Stimulated activated effector memory CD8-positive, alpha-beta T cell treated with anti-CD3 and anti-CD28 coated beads, Interleukin-12 subunit alpha, Interleukin-12 subunit beta, amount 100 ng/mL, for 72 hours (primary cell): ENCODE data around the gene TMED7.
"Not testable (repeated sequence)": the region's sequence is repeated elsewhere in the genome, so short reads cannot be mapped to it uniquely, and the experiment has no call there.

Experiments used
- ATAC-seq: fragments of 150-1000 bp; cut with Tn5 transposase; 2 replicates; pipeline ENCODE4 v1.10.0; 2021
- DNase-seq, 2 donors: peaks; one replicate each; pipeline ENCODE4 v3.0.0; 2021 to 2022; ENCODE audit warnings: low spot score in 2 of 2
- H3K27ac Mint-ChIP-seq: one replicate; pipeline ENCODE4 v1.8.0; 2022; ENCODE audit warnings: mild to moderate bottlenecking, mixed read lengths
- H3K36me3 Mint-ChIP-seq: one replicate; pipeline ENCODE4 v1.8.0; 2022; ENCODE audit warnings: mild to moderate bottlenecking, mixed read lengths
- H3K4me1 Mint-ChIP-seq: one replicate; pipeline ENCODE4 v1.8.0; 2022; ENCODE audit warnings: mixed read lengths
- H3K4me3 Mint-ChIP-seq: one replicate; pipeline ENCODE4 v1.8.0; 2022; ENCODE audit warnings: mild to moderate bottlenecking, mixed read lengths
- H3K9me3 Mint-ChIP-seq: one replicate; pipeline ENCODE4 v1.8.0; 2022; ENCODE audit warnings: mixed read lengths

Gene TMED7

DNA sequence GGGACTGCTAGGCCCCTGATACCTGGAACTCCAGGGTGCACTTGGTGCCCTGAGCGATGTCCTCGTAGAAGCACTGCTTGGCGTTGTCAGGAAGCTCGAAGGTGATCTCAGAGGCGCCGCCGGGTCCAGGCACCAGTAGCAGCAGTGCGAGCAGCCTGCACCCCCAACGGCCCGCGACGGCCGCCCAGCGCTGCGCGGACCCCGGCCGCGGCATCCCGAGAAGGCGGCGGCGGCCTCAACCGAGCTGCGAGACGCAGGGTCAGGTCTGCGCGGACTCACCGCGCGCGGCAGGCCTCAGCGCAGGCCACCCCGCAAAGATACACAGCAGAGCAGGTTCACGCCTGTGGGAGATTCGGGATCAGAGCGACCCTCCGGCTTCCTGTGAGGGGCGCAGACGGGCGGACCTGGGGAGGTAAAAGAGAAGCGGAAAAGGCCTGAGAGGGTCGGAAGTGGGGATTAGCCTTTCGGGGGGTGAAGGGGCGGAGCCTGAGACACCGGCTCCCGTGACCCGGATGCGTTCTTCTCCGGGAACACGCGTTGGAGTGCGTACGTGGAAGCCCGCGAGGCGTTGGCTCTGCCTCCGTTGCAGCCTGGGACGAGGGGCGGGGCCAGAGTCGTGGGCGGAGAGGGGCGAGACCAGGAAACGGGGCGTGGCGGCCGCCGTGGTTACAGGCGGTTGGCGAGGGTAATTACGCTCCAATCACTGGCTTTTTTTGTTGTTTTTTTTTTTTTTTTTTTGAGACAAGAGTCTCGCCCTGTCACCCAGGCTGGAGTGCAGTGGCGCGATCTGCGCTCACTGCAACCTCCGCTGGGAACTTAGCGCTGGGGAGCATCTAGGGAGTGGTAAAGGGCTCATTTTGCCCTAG is at the start of gene TMED7:
TMED7 (minus strand) TSS at position 458 of the 866 bp plus-strand sequence; CDS start at position 214, 244 bp downstream.
- ATAC-seq (peak; percentile 94), DNase-seq (peak; percentile 98 to 100)
- Mint-ChIP-seq H3K4me3 (no peak within 1 kb of the TSS), H3K27ac (no peak within 1 kb of the TSS), H3K9me3 (no peaks in the 10 kb centered on the region), H3K4me1 (peaks cover 24% of the 10 kb centered on the region), H3K36me3 (peaks cover 21% of the 10 kb centered on the region)

DNA sequence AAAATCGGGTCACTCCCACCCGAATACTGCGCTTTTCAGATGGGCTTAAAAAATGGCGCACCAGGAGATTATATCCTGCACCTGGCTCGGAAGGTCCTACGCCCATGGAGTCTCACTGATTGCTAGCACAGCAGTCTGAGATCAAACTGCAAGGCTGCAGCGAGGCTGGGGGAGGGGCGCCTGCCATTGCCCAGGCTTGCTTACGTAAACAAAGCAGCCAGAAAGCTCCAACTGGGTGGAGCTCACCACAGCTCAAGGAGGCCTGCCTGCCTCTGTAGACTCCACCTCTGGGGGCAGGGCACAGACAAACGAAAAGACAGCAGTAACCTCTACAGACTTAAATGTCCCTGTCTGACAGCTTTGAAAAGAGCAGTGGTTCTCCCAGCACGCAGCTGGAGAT is 48.9 kb upstream of the TMED7 start:
- H3K4me3 Mint-ChIP-seq, H3K4me1 Mint-ChIP-seq, H3K27ac Mint-ChIP-seq, H3K36me3 Mint-ChIP-seq, DNase-seq, ATAC-seq, H3K9me3 Mint-ChIP-seq: not testable (repeated sequence)

DNA sequence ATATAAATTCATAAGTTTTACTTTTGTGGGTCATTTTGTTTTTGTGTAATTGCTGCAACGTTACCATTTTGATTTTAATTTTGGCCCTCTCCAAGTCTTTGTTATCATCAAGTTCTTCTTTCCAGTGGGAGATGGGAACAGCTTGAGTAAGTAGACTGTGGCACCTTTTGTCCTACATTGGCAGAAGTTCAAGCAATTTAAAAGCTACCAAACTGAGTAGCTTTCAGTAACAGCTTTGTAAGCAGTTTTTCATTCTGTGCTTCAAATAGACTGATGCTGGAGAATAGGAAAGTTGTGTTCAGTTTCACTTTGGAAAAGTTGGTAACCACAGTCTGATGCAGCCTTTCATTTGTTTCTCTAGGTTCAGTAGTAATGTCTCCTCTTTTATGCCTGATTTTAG is 47.8 kb upstream of the TMED7 start:
- Mint-ChIP-seq H3K9me3 (peaks cover 4% of the 10 kb centered on the region), H3K27ac (no peak overlapping the region), H3K4me3 (no peak overlapping the region), H3K4me1 (no peaks in the 10 kb centered on the region), H3K36me3 (no peaks in the 10 kb centered on the region)
- DNase-seq (no peak), ATAC-seq (no peak)

DNA sequence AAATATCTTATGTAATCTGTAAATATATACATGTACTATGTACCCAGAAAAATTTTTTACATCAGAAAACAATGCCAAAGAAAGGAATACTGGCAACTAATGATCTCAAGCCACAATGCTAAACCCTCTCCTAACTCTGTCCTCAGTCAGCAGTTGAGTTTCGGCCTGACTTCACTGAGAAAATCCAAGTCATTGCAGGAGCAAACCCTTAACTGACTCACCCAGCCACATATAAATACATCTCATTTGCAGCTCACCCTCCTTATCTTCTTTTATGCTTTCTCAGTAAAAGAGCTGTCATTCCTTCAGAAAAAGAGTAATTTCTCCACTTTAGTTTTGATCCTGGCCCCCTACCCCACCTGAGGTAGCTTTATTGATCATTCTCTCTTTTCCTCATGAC is 46.1 kb upstream of the TMED7 start:
- ATAC-seq (no peak), DNase-seq (no peak)
- no peak overlapping the region for H3K27ac Mint-ChIP-seq
- no peaks in the 10 kb centered on the region for H3K36me3 Mint-ChIP-seq
- H3K4me1 Mint-ChIP-seq = no peaks in the 10 kb centered on the region
- H3K4me3 Mint-ChIP-seq = no peak overlapping the region
- peaks cover 10% of the 10 kb centered on the region for H3K9me3 Mint-ChIP-seq

DNA sequence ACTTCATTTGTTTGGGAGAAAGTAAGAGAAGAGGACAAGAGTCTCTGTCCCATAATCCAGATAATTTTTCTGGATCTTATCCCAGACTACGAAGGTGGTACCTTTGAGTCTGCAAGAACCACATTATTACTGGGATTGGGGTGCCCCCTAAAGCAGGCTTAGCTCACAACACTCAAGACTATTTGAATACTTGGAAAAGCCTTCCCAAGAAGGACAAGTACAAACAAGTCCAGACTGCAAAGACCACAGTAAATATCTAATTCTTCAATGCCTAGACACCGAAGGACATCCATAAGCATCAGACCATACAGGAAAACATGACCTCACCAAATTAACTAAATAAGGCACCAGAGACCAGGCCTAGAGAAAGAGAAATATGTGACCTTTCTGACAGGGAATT is 40.2 kb upstream of the TMED7 start:
- peaks cover 16% of the 10 kb centered on the region for H3K9me3 Mint-ChIP-seq
- no peaks in the 10 kb centered on the region for H3K36me3 Mint-ChIP-seq
- no peak overlapping the region for H3K4me3 Mint-ChIP-seq
- DNase-seq (no peak), ATAC-seq (no peak)
- no peaks in the 10 kb centered on the region for H3K4me1 Mint-ChIP-seq
- H3K27ac Mint-ChIP-seq = no peak overlapping the region

DNA sequence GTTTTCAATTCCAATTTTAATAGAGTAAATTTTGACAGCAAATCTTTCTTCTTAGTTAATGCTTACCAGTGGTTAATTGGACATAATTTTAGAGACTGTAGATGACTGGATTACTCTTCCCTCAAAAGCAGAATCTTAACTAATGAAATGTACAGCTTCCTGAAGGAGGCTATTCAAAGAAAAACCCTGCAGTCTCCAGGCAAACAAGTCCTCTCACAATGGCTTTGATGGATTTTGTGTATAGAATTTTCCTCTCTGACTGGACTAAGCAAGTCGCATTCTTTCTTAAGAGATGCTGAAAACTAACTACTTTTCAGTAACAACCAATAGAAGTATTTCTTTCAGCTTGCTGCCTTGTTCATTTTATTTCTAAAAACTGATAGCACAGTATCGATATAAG is 35.7 kb upstream of the TMED7 start:
- ATAC-seq (no peak), DNase-seq (no peak)
- peaks cover 7% of the 10 kb centered on the region for H3K9me3 Mint-ChIP-seq
- no peaks in the 10 kb centered on the region for H3K4me1 Mint-ChIP-seq
- no peak overlapping the region for H3K4me3 Mint-ChIP-seq
- no peak overlapping the region for H3K27ac Mint-ChIP-seq
- H3K36me3 Mint-ChIP-seq = no peaks in the 10 kb centered on the region

DNA sequence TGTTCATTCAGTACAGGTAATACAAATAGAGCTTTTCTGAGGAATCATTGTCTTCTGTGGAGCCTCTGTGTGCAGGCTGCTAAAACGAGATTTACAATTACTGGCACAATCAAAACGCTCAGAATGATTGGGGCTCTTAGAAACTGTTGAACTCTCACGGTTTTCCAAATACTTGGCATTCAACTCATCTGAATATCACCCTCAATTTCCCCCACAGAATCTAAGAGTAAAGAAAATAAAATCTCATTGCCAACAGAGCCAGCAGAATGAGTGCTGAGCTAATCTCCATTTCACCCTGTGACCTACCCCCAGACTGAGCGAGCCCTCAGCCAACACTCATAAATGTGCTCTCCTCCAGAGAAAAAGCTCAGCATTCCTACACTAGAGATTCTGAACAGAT is 35.3 kb upstream of the TMED7 start:
- ATAC-seq (no peak), DNase-seq (no peak)
- no peaks in the 10 kb centered on the region for H3K4me1 Mint-ChIP-seq
- no peak overlapping the region for H3K4me3 Mint-ChIP-seq
- no peaks in the 10 kb centered on the region for H3K36me3 Mint-ChIP-seq
- H3K27ac Mint-ChIP-seq = no peak overlapping the region
- peaks cover 3% of the 10 kb centered on the region for H3K9me3 Mint-ChIP-seq

DNA sequence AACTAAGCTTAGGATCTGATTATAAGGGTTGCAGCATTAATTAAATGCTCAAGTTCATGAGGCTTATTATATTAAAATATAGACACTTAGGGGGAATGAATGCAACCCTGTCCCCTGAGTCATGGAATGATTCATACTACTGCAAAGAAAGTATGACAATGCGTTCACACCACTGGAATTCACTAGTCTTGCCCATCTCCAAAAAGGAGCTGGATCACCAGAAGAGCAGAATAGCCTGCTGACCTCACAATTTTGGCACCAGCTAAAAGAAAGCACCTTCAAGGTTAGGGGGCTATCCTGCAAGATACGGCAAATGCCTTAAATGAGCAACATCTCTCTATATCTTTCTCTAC is 32.0 kb upstream of the TMED7 start:
- Mint-ChIP-seq H3K9me3 (peaks cover 3% of the 10 kb centered on the region), H3K4me1 (no peaks in the 10 kb centered on the region), H3K27ac (no peak overlapping the region), H3K4me3 (no peak overlapping the region), H3K36me3 (no peaks in the 10 kb centered on the region)
- ATAC-seq (no peak), DNase-seq (no peak)

DNA sequence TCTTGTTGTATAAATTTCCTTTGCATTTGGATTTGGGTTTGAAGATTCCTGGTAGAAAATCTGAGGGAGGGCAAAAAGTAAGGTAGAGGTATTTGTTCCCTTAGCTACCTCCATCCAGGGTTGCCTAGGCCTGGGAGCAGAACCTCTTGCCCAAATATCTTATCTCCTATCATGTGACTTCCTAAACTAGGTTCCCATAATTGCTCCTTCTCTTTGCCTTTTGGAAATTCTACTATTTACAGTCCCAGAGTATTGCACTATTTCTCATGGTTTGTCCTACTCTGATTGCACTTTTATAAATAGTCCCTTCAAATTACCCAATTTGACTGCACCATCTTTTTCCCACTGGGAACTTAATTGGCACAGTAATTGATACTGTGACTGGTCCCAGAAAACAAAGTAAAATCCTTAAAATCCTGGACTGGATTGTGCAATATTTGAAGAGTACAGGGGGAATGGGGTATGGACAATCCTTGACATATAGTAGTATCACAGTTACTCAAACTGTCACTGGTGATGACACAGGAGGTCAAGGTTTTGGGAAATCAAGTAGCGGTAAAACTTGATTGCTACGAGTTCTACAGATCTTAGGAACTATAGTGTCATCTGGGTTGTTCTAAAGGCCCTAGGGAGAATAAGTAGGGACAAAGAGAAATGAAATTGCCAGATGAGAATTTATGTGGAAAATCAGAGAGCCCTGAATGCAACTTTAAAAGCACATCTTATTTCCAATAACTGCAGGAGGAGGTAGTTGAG is 31.5 kb upstream of the TMED7 start:
- no peaks in the 10 kb centered on the region for H3K36me3 Mint-ChIP-seq
- DNase-seq (no peak), ATAC-seq (no peak)
- no peak overlapping the region for H3K27ac Mint-ChIP-seq
- H3K4me1 Mint-ChIP-seq = no peaks in the 10 kb centered on the region
- peaks cover 3% of the 10 kb centered on the region for H3K9me3 Mint-ChIP-seq
- H3K4me3 Mint-ChIP-seq = no peak overlapping the region

DNA sequence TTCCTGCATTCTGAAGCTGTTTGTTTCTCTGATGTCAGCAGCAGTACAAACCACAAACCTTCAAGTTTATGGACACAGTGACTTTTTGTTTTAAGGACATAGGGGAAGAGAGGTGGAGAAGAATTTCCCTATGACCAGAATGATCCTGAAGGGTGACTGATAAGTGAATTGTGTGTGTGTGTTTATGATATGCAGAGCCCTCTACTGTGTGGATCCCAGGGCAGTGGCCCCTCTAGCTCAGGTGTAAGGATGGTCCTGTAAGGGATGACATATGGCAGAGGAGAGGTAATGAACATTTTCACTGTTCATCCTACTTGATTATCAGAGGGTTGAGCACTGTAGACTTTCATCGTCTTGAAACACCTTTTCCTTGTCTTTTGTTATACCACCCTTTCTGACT is 30.6 kb upstream of the TMED7 start:
- no peak overlapping the region for H3K27ac Mint-ChIP-seq
- H3K4me1 Mint-ChIP-seq = no peaks in the 10 kb centered on the region
- no peak for DNase-seq
- peaks cover 3% of the 10 kb centered on the region for H3K9me3 Mint-ChIP-seq
- H3K4me3 Mint-ChIP-seq = no peak overlapping the region
- ATAC-seq = no peak
- H3K36me3 Mint-ChIP-seq = no peaks in the 10 kb centered on the region

DNA sequence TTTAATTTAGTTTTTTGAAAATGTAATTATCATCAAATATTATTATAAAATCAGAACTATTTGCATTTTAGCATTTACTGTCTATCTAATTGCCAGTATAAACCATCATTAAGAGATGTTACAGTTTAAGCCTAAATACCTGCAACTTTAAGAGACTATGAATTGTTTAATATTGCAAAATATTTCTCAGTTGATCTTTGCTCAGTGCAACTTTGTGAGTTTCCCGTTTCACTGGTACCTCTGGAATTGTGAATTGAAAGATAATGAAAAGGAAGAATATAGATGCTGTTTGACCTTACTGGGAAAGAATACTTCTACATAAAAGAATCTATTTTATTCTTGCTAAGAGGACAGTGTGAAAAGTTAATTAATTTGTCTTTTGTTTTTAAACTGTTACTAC is 30.2 kb upstream of the TMED7 start:
- Mint-ChIP-seq H3K4me1 (no peaks in the 10 kb centered on the region), H3K36me3 (no peaks in the 10 kb centered on the region), H3K4me3 (no peak overlapping the region), H3K27ac (no peak overlapping the region), H3K9me3 (peaks cover 3% of the 10 kb centered on the region)
- ATAC-seq (no peak), DNase-seq (no peak)

DNA sequence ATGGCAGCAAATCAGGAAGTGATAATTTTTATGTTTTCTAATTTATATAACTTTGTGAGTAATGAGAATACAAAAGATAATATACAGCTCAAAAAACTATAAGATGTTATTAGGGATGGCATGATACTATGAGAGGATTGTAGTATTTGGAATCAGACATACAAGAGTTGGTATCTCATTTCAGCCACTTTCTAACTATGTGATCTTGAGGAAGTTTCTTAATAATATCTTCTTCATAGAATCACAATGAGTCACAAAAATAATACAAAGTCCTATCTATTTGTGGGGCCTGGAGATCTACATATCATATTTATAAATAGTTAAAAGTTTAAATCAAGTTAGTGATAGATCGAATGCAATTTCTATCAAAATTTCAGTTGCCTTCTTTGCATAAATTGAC is 23.7 kb upstream of the TMED7 start:
- Mint-ChIP-seq H3K4me3 (no peak overlapping the region), H3K4me1 (no peaks in the 10 kb centered on the region), H3K36me3 (no peaks in the 10 kb centered on the region), H3K9me3 (no peaks in the 10 kb centered on the region), H3K27ac (no peak overlapping the region)
- ATAC-seq (no peak), DNase-seq (no peak)

DNA sequence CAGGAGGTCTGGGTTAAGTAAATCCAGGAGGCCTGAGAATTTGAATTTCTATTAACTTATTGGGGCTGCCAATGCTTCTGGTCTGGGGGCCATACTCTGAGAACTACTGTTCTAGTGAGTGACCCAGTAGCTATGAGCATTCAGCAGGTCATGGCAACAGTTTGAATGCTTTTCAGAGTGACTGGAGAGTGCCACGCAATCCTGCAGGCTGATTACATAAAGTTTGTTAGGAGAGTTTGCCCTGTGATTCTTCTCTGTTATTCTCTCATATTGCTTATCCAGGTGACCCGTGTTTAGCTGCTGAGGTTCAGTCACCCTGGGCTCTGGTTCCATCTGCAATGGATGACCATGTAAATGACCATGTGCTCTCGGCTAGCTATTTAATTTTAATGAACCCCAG is 22.2 kb upstream of the TMED7 start:
- Mint-ChIP-seq H3K4me1 (no peaks in the 10 kb centered on the region), H3K9me3 (no peaks in the 10 kb centered on the region), H3K4me3 (no peak overlapping the region), H3K27ac (no peak overlapping the region), H3K36me3 (no peaks in the 10 kb centered on the region)
- DNase-seq (no peak), ATAC-seq (no peak)

DNA sequence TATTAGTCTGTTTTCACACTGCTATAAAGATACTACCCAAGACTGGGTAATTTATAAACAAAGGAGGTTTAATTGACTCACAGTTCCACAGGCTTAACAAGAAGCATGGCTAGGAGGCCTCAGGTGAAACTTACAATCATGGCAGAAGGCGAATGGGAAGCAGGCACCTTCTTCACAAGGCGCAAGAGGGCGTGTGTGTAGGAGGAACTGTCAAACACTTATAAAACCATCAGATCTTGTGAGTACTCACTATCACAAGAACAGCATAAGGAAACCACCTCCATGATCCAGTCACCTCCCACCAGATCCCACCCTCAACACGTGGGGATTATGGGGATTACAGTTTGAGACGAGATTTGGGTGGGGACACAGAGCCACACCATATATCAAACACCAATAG is 19.6 kb upstream of the TMED7 start:
- H3K9me3 Mint-ChIP-seq, ATAC-seq, H3K27ac Mint-ChIP-seq, H3K4me3 Mint-ChIP-seq, DNase-seq, H3K4me1 Mint-ChIP-seq, H3K36me3 Mint-ChIP-seq: not testable (repeated sequence)

DNA sequence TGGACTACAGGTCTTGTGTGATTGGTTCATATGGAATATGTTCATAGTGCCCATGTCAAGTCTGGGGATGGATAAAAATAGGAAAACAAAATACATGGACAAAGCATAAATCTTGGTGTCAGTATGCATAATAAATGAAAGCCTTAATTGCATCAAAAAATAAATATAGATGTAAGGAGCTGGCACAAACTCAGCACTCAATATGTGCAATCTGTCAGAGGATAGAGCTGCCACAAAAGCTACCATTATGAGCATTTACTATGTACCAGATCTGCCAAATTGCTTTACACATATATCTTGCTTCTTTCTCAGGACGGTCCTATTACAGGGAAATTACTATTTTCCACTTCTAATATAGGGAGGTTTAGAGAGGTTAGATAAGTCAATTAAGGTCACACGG is 18.2 kb upstream of the TMED7 start:
- ATAC-seq (no peak), DNase-seq (no peak)
- no peaks in the 10 kb centered on the region for H3K9me3 Mint-ChIP-seq
- no peaks in the 10 kb centered on the region for H3K36me3 Mint-ChIP-seq
- no peak overlapping the region for H3K27ac Mint-ChIP-seq
- no peaks in the 10 kb centered on the region for H3K4me1 Mint-ChIP-seq
- no peak overlapping the region for H3K4me3 Mint-ChIP-seq

DNA sequence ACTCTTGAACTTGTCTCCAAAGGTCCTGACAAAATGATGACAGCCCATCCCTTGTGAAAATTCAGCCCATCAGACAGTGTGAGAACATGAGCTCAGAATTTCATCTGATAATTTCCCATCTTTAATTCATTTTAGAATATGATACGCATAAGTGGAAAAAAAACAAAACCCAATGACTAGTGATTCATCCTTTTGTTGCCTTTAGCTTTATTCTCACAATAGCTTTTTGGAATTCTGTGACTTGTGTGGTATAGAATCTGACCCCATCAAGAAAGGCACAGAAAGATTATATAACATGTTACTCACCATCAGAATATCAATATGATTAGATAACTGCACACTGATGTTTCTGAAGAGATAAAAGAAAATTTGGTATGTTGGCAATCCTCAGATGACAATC is 16.1 kb upstream of the TMED7 start:
- Mint-ChIP-seq H3K4me3 (no peak overlapping the region), H3K27ac (no peak overlapping the region), H3K9me3 (no peaks in the 10 kb centered on the region), H3K36me3 (no peaks in the 10 kb centered on the region), H3K4me1 (no peaks in the 10 kb centered on the region)
- ATAC-seq (no peak), DNase-seq (no peak)
